Cardiac septum (tissue), 1 donor: ENCODE measurements around the gene CYP3A5. TPM values are rescaled to one million over a fixed set of nuclear protein-coding genes. Genes with fewer than 3 reads are reported as not detected.

Experiments
- DNase-seq: peaks from one replicate; pipeline ENCODE4 v3.0.0-alpha.2; 2020; ENCODE audit warnings: low spot score
- intact Hi-C: fragments of 100-400 bp; cut with DNase I; formaldehyde crosslinking; loops from one replicate; pipeline ENCODE4 v1.14.0; 2022
- total RNA-seq: library from RNA; stranded (reverse); fragmentation: NEBNext Ultra II Directional; extraction: Animal tissue kit (Norgen Biotek cat#: 25700); gene quantifications from one replicate; pipeline ENCODE4 v1.2.1, GENCODE V29; 2021
- donor health status: DM: no; HTN: no; CAD: no.

The CYP3A5 gene
- total RNA-seq, 1 donor from 2014 or later: 0.13 TPM

DNA sequence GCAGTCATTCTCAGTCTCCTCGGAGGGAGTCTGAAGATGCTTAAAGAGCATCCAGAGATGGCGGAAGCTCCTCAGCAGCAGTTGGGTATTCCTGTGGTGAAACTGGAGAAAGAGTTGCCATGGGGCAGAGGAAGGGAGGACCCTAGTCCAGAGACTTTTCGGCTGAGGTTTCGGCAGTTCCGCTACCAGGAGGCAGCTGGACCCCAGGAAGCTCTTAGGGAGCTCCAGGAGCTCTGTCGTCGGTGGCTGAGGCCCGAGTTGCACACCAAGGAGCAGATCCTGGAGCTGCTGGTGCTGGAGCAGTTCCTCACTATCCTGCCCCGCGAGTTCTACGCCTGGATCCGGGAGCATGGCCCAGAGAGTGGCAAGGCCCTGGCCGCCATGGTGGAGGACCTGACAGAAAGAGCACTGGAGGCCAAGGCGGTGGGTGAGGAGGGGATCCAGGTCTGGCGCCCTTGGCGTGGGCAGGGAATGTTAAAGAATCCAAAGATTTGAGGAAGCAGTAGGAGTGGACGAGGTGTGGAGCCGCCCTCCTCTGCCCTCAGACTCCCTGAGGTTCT lies 60.1 kb downstream of the CYP3A5 start:
- DNase-seq: no peak
- intact Hi-C loops: loop anchor here (5.0 kb wide), 1 partner anchor 62 kb away; the partner anchor contains the start of gene ZNF655

DNA sequence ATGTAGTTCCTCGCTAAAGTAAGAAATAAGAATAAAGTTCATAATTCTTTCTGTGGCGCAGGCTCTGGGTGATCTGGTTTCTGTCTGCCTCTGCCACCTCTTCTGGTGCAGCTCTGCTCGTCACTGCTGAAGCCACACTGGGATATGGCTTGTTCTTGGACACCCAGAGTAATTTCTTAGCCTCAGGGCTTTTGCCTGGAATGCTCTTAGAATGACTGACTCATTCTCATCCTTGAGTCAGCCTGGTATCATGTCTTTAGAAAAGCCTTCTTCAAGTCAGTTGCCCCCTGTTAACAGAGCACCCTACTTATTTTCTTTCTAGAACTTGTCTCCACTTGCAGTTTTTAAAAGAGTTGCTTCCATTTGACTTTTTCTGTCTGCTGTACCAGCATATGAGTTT lies 61.1 kb downstream of the CYP3A5 start:
- intact Hi-C loops: loop anchor here (5.0 kb wide), 1 partner anchor 61 kb away; the partner anchor contains the start of gene ZNF655
- DNase-seq: no peak

DNA sequence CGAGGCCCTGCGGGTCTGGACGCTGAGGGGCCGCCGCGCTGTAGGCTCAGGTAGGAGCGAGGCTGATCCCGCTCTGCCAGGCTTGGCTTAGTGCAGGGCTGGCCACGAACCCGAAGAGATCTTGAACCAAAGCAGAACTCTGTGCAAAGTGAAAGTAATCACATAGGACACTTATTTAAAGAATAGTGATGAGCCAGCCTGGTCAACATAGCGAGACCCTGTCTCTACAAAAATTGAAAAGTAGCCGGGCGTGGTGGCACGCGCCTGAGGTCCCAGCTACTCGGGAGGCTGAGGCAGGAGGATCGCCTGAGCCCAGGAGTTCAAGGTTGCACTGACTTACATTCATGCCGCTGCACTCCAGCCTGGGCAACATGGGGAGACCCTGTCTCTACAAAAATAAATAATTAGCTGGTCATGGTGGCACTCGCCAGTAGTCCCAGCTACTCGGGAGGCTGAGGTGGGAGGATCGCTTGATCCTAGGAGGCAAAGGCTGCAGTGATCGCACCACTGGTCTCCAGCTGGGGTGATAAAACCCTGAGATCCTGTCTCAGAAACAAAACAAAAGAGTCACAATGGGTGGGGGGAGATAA lies 62.5 kb downstream of the CYP3A5 start:
- intact Hi-C loops: loop anchor here (5.0 kb wide), 1 partner anchor 60 kb away; the partner anchor contains the start of gene ZNF655
- DNase-seq: no peak

DNA sequence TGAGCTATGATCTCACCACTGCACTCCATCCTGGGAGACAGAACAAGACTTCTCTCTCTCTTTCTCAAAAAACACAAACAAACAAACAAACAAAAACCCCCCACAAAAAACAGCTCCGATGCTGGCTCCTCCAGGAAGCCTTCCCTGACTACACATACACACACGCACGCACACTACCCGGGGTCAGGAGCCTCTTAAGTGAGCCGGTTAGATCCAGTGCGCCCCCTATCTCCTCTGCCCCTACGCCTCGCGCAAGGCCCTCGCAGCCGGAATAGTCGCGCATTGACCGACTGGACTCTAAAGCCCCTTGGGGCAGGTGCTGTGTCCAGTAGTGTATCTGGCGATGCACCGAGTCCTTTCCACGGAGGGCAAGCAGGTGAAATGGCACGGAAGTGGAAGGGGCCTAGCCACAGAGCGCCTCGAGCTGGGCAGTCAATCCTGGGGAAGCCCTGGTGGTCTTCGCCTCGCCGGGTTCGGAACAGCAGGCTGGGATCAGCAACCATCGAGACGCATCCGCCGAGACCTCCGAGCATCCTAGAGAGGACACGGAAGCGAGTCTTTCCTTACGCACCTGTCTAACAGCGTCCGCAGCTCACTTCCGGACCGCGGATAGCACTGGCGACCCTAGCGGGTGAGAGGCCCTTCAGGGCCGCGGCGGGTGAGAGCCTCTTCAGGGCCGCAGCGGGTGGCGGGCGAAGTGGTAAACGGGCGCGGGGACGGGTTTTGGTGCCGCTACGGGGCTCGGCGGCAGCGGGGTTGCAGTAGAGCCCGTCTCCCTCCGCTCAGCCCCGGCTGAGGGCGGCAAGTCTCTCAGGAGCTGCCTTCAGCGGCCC lies 63.2 kb downstream of the CYP3A5 start, which contains the start of gene ZSCAN25:
Gene ZSCAN25, plus strand, starts transcription at position 588 of the 833 bp plus-strand sequence. CDS start 2,661 bp downstream, outside the sequence.
- intact Hi-C loops: loop anchor here (5.0 kb wide), 1 partner anchor 59 kb away; the partner anchor contains the start of gene ZNF655
- peak; percentile 94 for DNase-seq

DNA sequence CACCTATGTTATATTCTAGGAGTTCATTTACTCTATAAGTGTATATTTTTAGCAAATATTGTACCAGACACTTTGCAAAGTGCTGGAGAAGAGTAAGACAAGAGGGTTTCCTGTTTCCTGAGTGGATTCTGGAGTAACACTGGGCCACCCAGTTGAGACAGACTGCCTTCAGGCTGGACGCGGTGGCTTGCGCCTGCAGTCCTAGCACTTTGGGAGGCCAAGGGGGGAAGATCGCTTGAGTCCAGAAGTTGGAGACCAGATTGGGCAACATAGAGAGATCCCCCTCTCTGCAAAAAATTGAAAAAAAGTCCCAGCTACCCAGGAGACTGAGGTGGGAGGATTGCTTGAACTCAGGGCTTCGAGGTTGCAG lies 63.8 kb downstream of the CYP3A5 start:
- intact Hi-C loops: loop anchor here (5.0 kb wide), 1 partner anchor 59 kb away; the partner anchor contains the start of gene ZNF655
- no peak for DNase-seq

DNA sequence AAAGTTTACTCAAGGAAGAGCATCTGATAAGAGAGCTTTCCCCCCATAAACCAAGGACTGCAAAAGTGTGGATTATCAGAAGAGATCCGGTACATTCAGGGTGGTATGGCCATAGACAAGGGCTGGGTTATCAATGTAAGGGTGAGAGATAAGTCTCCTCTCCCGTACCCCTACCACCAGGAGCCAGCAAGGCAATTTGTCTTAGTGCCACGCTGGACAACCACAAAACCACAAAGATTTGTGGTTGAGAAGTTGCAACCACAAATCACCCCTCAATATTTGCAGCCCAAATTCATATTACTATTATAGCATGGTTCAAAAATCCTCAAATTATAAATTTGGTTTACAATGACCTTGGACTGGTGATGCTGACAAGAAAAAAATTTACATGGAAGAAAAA lies 65.3 kb downstream of the CYP3A5 start:
- intact Hi-C loops: no loop called here
- DNase-seq: no peak

DNA sequence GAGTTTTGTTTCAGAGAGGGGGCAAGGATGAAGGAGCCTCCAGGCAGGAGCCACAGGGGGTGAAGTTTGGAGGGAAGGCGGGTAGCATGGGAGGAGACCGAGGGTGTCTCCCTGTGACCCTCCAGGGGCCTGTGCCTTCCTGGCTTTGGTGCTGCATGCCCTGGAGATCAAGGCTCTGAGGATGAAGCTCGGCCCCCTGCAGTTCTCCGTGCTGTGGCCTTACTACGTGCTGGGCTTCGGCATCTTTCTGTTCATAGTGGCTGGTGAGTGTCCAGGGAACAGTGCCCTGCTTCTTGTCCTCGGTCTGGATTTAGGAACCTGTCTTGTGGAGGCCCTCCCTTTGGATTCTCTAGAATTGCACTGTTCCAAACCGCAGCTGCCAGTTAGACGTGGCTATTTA lies 72.2 kb downstream of the CYP3A5 start:
- intact Hi-C loops: no loop called here
- DNase-seq: no peak

DNA sequence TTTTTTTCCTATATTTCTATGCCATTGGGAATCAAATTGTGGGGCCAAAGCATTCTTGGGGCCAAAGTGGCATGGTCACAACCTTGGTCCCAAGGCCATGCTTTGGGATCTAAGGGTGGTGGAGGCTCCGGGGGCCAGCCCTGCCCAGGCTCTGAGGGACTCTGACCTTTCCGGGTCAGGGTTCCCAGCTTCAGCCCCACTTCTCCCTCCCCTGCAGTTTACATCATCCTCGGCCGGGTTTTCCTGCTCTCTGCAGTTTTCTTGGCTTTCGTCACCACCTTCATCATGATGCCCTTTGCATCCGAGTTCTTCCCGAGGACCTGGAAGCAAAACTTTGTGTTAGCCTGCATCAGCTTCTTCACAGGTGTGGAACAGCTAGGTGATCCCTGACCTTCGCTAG lies 73.3 kb downstream of the CYP3A5 start:
- DNase-seq: no peak
- intact Hi-C loops: no loop called here

DNA sequence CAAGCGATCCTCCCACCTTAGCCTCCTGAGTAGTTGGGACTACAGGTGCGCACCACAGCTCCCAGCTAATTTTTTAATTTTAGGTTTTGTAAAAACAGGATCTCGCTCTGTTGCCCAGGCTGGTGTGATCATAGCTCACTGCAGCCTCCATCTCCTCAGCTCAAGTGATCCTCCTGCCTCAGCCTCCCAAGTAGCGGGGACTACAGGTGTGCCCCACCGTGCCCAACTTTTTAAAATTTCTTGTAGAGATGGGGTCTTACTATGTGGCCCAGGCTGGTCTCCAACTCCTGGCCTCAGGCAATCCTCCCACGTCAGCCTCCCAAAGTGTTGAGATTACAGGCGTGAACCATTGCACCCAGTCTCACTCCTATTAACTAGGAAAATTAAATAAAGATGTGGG lies 74.3 kb downstream of the CYP3A5 start:
- no peak for DNase-seq
- intact Hi-C loops: no loop called here

DNA sequence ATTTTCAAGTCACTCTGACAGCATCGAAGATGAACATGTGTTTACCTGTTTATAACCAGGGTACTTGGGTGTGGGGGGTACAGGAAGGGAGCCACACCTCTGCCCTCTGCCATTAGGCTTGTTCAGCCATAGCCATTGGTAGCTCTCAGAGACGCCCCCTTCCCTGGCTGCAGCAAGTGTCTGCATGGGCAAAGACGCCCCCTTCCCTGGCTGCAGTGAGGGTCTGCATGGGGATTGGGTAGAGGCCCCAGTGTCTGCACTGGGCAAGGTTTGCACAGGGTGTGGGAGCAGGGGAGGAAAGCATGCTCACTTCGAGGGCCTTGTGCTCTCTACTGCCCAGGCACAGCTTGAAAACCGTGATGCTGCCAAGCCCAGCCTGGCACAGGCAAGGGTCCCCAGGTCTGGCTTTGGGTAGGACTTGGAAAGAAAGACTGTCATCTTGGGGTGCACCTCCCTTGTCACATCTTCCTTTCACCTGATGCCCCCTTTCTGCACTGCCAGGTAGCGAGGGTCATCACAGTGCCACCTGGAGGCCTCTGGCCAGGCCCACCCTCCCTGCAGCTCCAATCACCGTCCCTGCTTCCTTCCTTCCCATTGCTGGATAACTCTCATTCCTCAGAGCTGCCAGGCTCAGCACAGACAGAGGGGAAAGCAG lies 78.0 kb downstream of the CYP3A5 start:
- no peak for DNase-seq
- intact Hi-C loops: no loop called here

DNA sequence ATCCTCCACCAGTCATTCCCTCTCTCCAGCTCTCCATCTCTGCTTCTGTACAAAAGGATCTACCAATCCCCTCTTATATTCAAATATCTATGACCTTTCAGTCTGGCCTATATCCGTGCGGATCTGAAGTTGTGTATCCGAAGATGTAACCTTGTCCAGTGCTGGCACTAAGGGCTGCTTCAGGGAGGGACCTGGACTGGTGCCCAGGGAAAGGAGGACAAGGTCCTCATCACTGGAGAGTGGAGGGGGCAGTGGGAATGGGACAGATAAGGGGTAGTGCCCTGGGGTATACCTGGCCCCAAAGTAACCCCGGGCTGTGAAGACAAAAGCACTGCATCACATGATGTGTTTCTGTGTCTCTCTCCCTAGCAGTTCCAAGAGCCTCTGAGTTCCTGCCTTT lies 80.0 kb downstream of the CYP3A5 start:
- no peak for DNase-seq
- intact Hi-C loops: no loop called here

Other genes with a start within 250 kb of the CYP3A5 start
- 3.4 TPM for gene PTCD1, start 241.2 kb downstream of the CYP3A5 start, total RNA-seq
- gene CPSF4, start 241.1 kb downstream of the CYP3A5 start, total RNA-seq: 15.0 TPM
- gene ATP5MF, start 213.8 kb downstream of the CYP3A5 start, total RNA-seq: 516 TPM
- 3.8 TPM for gene ZNF789, start 207.1 kb downstream of the CYP3A5 start, total RNA-seq
- 14.9 TPM for gene ZNF394, start 179.7 kb downstream of the CYP3A5 start, total RNA-seq
- 7.0 TPM for gene ZKSCAN5, start 175.3 kb downstream of the CYP3A5 start, total RNA-seq
- 4.9 TPM for gene FAM200A, start 127.9 kb downstream of the CYP3A5 start, total RNA-seq
- 42.1 TPM for gene ZNF655, start 121.4 kb downstream of the CYP3A5 start, total RNA-seq
- gene TMEM225B, start 81.7 kb downstream of the CYP3A5 start, total RNA-seq: not detected
- 10.4 TPM for gene ZSCAN25, start 63.0 kb downstream of the CYP3A5 start, total RNA-seq
- gene CYP3A7, start 55.2 kb upstream of the CYP3A5 start, total RNA-seq: not detected
- gene CYP3A4, start 104.2 kb upstream of the CYP3A5 start, total RNA-seq: not detected
- not detected for gene CYP3A43, start 148.0 kb upstream of the CYP3A5 start, total RNA-seq
- gene OR2AE1, start 197.0 kb upstream of the CYP3A5 start, total RNA-seq: not detected
- gene TRIM4, start 239.5 kb upstream of the CYP3A5 start, total RNA-seq: 7.8 TPM
- not detected for gene GJC3, start 249.6 kb upstream of the CYP3A5 start, total RNA-seq